NCI-H1436 (cell line): ENCODE measurements around the gene RBMX.

Experiments used
- DNase-seq: peaks from one replicate; lab custom pipeline; 2025; lab: John Stamatoyannopoulos, UW

Gene RBMX

GRCh38 chrX:136835761-136836160, 44.8 kb downstream of the RBMX start:
- DNase-seq, result no peak

GRCh38 chrX:136829413-136829812, 51.1 kb downstream of the RBMX start:
- no peak for DNase-seq

GRCh38 chrX:136828830-136829229, 51.7 kb downstream of the RBMX start:
- DNase-seq, result no peak

- peak; percentile 13 for DNase-seq
These were observed 53.5 kb downstream of the RBMX start for GRCh38 chrX:136827026-136827425.

GRCh38 chrX:136825771-136826170, 54.8 kb downstream of the RBMX start:
- no peak for DNase-seq
